Measurements from ENCODE around the gene TTC9C. TPM values are rescaled to one million over a fixed set of nuclear protein-coding genes. Genes with fewer than 3 reads are reported as not detected.

TTC9C gene
- total and polyA plus RNA-seq, 2 of the 8 experiments (the other 6 are each of a cell fraction or from before 2014, with no cell fraction given): 25.4 to 34.1 TPM

GRCh38 chr11:62753736-62754603 is 25.7 kb downstream of the TTC9C start, which contains the start of gene ZBTB3 (continued):
- TF ChIP-seq TBP (IDR thresholded peaks at IDR 0.05; ENCODE audit: low read depth, low read length) (peak; percentile 65; the same call in 1 of the 2 replicates), SP2 (IDR thresholded peaks at IDR 0.05; ENCODE audit: low read length) (peak; percentile 89), ASH2L (IDR thresholded peaks at IDR 0.05; ENCODE audit: low read length) (no peak), RFX5 (IDR thresholded peaks at IDR 0.05; ENCODE audit: borderline replicate concordance, low read depth, low read length) (no peak), SIX5 (IDR thresholded peaks at IDR 0.05; ENCODE audit: low read depth, low read length) (no peak), KDM5A (IDR thresholded peaks at IDR 0.05; ENCODE audit: low read length) (peak; percentile 41; the same call in 1 of the 2 replicates), SIRT6 (IDR thresholded peaks at IDR 0.05; ENCODE audit: low read length) (no peak), CREB1 (IDR thresholded peaks at IDR 0.05) (peak; percentile 8), ATF3 (IDR thresholded peaks at IDR 0.05; ENCODE audit: insufficient read depth, low read depth, low read length) (no peak), GTF2F1 (IDR thresholded peaks at IDR 0.05; ENCODE audit: borderline replicate concordance, low read depth, low read length) (no peak), PHF8 (conservative IDR thresholded peaks at IDR 0.05; ENCODE audit: low read depth, low read length) (peak; percentile 91), CTBP2 (IDR thresholded peaks at IDR 0.05; ENCODE audit: borderline replicate concordance, insufficient read depth, insufficient read length, low read length) (peak; percentile 48), POLR2A (IDR thresholded peaks at IDR 0.05; ENCODE audit: control extremely low read depth in 1 of 2, low read depth in 2 of 2, low read length in 2 of 2) (peak; percentile 37 to 79), NRF1 (IDR thresholded peaks at IDR 0.05; ENCODE audit: low read depth, low read length) (no peak), SP4 (IDR thresholded peaks at IDR 0.05; ENCODE audit: low read length) (peak; percentile 81), TAF7 (optimal IDR thresholded peaks at IDR 0.05; ENCODE audit: borderline replicate concordance, low read depth, low read length) (no peak), KDM4A (IDR thresholded peaks at IDR 0.05; ENCODE audit: low read depth, low read length, severe bottlenecking) (peak; percentile 79), BCL11A (IDR thresholded peaks at IDR 0.05; ENCODE audit: low read depth in 2 of 2, low read length in 2 of 2) (no peak), RBBP5 (IDR thresholded peaks at IDR 0.05; ENCODE audit: borderline replicate concordance, low read depth, low read length) (no peak), POU5F1 (IDR thresholded peaks at IDR 0.05; ENCODE audit: low read depth, low read length) (no peak)
- TF ChIP-seq, protein P1, sequence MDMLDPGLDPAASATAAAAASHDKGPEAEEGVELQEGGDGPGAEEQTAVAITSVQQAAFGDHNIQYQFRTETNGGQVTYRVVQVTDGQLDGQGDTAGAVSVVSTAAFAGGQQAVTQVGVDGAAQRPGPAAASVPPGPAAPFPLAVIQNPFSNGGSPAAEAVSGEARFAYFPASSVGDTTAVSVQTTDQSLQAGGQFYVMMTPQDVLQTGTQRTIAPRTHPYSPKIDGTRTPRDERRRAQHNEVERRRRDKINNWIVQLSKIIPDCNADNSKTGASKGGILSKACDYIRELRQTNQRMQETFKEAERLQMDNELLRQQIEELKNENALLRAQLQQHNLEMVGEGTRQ (IDR thresholded peaks at IDR 0.05; ENCODE audit: low read length): no peak
- TF ChIP-seq, protein P2, sequence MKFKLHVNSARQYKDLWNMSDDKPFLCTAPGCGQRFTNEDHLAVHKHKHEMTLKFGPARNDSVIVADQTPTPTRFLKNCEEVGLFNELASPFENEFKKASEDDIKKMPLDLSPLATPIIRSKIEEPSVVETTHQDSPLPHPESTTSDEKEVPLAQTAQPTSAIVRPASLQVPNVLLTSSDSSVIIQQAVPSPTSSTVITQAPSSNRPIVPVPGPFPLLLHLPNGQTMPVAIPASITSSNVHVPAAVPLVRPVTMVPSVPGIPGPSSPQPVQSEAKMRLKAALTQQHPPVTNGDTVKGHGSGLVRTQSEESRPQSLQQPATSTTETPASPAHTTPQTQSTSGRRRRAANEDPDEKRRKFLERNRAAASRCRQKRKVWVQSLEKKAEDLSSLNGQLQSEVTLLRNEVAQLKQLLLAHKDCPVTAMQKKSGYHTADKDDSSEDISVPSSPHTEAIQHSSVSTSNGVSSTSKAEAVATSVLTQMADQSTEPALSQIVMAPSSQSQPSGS (IDR thresholded peaks at IDR 0.05; ENCODE audit: low read length): no peak

Data from H1 (cell line).